ENCODE results near the gene CASKIN1. TPM values are rescaled to one million over a fixed set of nuclear protein-coding genes. Genes with fewer than 3 reads are reported as not detected.
A peak's percentile ranks its signal among the peaks of the same experiment; 100 is the strongest.

Gene CASKIN1
- total RNA-seq, 2 experiments from 2014 or later, result 0.05 to 0.63 TPM

DNA sequence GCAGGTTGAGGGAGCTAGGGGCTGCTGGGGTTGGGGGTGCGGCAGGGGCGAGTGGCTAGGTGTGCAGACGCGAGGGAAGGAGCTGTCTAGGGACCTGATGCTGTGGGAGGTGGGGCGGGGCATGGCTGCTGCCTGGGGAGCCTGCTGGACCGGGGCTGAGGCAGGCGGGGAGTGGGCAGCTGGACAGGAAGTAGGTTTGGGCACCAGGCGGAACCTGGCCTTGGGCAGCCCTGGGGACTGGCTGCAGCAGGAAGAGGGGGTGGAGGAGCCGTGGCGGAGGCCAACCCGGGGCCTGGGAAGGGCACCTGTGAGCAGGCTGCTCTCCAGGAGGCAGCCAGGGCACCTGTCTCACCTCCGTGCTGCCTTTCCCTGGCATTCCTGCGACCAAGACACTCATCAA, 34.0 kb upstream of the CASKIN1 start:
- Mint-ChIP-seq H3K36me3 (ENCODE audit: low read depth) (peaks cover 18% of the 10 kb centered on the region), H3K27ac (no peak overlapping the region), H3K9me3 (ENCODE audit: insufficient read depth) (no peaks in the 10 kb centered on the region), H3K27me3 (ENCODE audit: low read depth) (no peaks in the 10 kb centered on the region), H3K4me1 (ENCODE audit: low read depth) (peaks cover 10% of the 10 kb centered on the region), H3K4me3 (no peak overlapping the region)
- CTCF ChIA-PET, result no interaction called here
- ATAC-seq (no peak), DNase-seq (no peak)
- POLR2A ChIA-PET, result no interaction called here

DNA sequence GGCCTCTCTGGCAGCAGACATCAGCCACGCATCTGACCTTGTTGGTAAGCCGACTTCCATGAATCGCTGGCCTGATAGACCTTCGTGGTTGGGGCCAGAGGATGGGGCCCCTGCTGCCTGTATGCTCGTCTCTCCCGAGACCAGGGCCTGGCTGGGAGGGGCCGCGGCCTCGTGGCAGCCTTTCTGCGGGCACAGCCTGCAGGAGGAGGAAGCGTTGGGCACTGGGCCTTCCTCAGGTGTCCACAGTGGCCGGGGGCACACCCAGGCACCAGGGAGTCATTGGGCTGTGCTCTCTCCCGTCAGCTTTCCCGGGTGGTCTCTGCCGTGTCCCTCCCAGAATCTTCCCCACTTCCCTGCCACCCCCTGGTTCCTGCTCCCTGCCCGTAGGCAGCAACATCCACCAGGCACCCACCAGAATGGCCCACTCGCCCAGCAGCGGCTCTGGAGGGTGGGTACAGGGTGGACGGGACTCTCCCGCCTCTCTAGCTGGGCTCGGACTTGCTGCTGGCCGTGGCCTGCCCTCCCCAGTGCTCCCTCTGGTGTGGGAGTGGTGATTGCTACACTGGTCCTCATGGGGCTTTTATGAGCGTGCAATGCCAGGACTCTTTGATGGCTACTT, 33.3 kb upstream of the CASKIN1 start:
- ChIA-PET CTCF (no interaction called here), POLR2A (no interaction called here)
- Mint-ChIP-seq H3K4me3 (no peak overlapping the region), H3K9me3 (ENCODE audit: insufficient read depth) (no peaks in the 10 kb centered on the region), H3K27ac (no peak overlapping the region), H3K27me3 (ENCODE audit: low read depth) (no peaks in the 10 kb centered on the region), H3K4me1 (ENCODE audit: low read depth) (peaks cover 14% of the 10 kb centered on the region), H3K36me3 (ENCODE audit: low read depth) (peaks cover 12% of the 10 kb centered on the region)
- DNase-seq (no peak), ATAC-seq (no peak)

DNA sequence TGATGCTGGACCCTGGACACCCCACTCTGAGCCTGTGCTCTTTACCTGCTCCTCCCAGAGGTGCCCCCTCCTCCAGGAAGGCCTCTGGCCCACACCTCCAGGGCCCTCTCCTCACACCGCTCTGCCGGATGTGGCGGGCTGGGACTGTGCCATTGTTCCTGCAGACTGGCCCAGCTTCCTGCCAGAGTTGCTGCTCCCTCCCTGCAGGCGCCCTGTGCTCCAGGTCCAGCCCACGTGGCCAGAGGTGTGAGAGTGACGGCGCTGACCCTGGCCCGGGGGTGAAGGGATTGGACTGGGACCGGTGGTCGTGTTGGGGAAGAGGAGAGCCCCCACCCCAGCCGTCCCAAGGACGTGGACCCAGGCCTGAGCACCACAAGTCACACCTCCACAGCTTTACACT, 32.7 kb upstream of the CASKIN1 start:
- H3K36me3 Mint-ChIP-seq (ENCODE audit: low read depth), result peaks cover 7% of the 10 kb centered on the region

DNA sequence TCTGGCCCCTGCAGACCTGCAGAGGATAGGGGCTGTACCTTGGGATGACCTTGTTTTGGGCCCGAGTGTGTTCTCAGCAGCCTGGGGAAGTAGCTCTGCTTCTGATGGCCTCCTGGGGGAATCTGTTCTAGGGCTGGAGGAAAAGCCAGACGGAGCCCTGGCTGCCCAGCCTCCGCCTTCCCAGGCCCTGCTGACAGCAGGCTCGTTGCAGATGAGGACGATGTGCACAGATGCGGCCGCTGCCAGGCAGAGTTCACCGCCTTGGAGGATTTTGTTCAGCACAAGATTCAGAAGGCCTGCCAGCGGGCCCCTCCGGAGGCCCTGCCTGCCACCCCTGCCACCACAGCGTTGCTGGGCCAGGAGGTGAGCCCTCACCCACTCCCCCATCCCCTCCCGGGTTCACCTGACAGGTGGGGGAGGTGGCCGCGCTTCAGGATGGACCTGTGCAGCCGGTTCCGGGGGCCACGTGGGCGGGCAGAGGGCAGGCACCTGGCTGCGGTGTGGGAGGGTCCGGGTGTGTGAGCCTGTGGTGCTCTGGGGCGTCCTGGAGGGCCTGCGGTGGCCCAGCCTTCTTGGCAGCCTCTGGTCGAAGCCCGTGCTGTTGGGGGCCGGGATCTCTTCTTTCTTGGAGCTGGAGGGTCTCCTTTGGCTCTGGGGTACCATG, 31.9 kb upstream of the CASKIN1 start:
- no peak overlapping the region for H3K27ac Mint-ChIP-seq

More for the DNA sequence above, 32.7 kb upstream of the CASKIN1 start:
- no peaks in the 10 kb centered on the region for H3K27me3 Mint-ChIP-seq (ENCODE audit: low read depth)
- H3K4me3 Mint-ChIP-seq, result no peak overlapping the region
- CTCF ChIA-PET, result no interaction called here
- H3K27ac Mint-ChIP-seq, result no peak overlapping the region
- POLR2A ChIA-PET, result no interaction called here
- peaks cover 20% of the 10 kb centered on the region for H3K4me1 Mint-ChIP-seq (ENCODE audit: low read depth)
- ATAC-seq (no peak), DNase-seq (no peak)
- H3K9me3 Mint-ChIP-seq (ENCODE audit: insufficient read depth), result no peaks in the 10 kb centered on the region

DNA sequence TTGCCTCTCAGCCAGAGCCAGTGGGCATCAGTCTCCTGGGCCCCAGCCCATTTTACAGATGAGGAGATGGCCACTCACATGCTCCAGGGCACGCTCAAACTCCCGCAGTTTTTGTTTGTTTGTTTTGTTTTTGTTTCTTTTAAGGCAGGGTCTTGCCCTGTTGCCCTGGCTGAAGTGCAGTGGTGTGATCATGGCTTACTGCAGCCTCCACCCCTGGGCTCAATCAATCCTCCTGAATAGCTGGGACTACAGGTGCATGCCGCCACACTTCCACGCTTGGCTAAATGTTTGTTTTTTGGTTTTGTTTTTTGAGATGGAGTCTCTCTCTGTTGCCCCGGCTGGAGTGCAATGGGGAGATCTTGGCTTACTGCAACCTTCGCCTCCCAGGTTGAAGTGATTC, 30.5 kb upstream of the CASKIN1 start:
- POLR2A ChIA-PET, result no interaction called here
- Mint-ChIP-seq H3K9me3 (ENCODE audit: insufficient read depth) (no peaks in the 10 kb centered on the region), H3K27me3 (ENCODE audit: low read depth) (no peaks in the 10 kb centered on the region), H3K27ac (no peak overlapping the region), H3K36me3 (ENCODE audit: low read depth) (peaks cover 4% of the 10 kb centered on the region), H3K4me1 (ENCODE audit: low read depth) (peaks cover 21% of the 10 kb centered on the region), H3K4me3 (no peak overlapping the region)
- no peak for DNase-seq
- CTCF ChIA-PET, result no interaction called here
- no peak for ATAC-seq

More for the DNA sequence above, 31.9 kb upstream of the CASKIN1 start:
- H3K36me3 Mint-ChIP-seq (ENCODE audit: low read depth), result peaks cover 4% of the 10 kb centered on the region
- ATAC-seq (no peak), DNase-seq (no peak)
- no peaks in the 10 kb centered on the region for H3K9me3 Mint-ChIP-seq (ENCODE audit: insufficient read depth)
- no peak overlapping the region for H3K4me3 Mint-ChIP-seq
- no peaks in the 10 kb centered on the region for H3K27me3 Mint-ChIP-seq (ENCODE audit: low read depth)
- ChIA-PET CTCF (no interaction called here), POLR2A (no interaction called here)
- peaks cover 21% of the 10 kb centered on the region for H3K4me1 Mint-ChIP-seq (ENCODE audit: low read depth)

DNA sequence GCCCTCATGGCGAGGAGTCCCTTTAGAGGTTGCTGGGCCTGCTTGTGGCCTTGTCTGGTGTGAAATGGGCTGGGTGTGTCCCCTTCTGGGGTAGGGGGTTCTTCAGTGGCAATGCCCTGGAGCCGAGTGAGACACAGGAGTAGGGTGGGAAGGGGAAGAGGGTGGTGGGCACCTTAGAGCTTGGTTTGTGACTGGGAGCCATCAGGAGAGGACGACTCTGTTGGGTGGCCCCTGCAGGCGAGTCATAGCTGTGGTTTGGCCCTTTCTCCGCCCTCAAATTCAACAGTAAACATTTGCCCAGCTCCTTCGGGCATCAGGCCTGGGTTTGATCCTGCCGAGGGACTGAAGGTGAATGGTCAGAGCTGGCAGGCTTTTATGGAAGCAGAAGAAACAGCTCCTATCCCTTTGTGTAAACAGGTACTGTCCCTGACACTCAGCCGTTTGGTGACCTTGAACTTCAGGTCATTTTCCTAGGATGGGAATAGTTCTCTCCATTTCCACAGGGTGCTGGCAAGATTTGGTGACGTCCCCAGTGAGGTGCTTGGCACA, 29.9 kb upstream of the CASKIN1 start:
- Mint-ChIP-seq H3K27ac (peak overlapping the region; percentile 16), H3K27me3 (ENCODE audit: low read depth) (no peaks in the 10 kb centered on the region), H3K36me3 (ENCODE audit: low read depth) (peaks cover 4% of the 10 kb centered on the region), H3K9me3 (ENCODE audit: insufficient read depth) (no peaks in the 10 kb centered on the region), H3K4me1 (ENCODE audit: low read depth) (peaks cover 21% of the 10 kb centered on the region), H3K4me3 (no peak overlapping the region)
- no peak for ATAC-seq
- no peak for DNase-seq
- POLR2A ChIA-PET, result no interaction called here
- CTCF ChIA-PET, result no interaction called here

DNA sequence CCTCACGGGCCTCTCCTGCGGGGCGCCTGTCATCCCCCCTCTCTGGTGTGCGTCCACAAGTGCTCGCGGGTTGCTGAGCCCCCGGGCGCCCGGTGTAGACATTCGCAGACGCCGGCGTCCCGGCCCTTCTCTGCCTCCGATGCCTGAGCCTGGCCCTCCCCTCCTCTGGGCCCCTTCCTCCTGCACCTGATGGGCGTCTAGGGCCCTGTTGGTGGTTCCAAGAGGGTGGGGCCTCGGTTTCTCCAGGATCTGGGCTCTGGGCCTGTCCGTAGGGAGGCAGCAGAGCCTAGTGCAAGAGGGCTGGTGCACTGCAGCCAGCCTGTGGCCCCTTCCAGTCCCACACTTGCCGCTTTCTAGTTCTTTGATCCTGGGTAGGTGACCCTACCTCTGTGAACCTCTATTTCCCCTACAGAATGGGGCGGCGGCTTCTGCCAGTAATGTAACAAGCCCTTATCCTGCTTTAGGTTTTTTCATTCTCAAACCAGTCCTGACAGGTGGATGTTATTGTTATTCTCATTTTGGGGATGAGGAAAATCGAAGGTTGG, 27.6 kb upstream of the CASKIN1 start:
- Mint-ChIP-seq H3K27ac (peak overlapping the region; percentile 70), H3K4me3 (peak overlapping the region; percentile 82), H3K9me3 (ENCODE audit: insufficient read depth) (no peaks in the 10 kb centered on the region), H3K36me3 (ENCODE audit: low read depth) (peaks cover 4% of the 10 kb centered on the region), H3K27me3 (ENCODE audit: low read depth) (no peaks in the 10 kb centered on the region), H3K4me1 (ENCODE audit: low read depth) (peaks cover 19% of the 10 kb centered on the region)
- POLR2A ChIA-PET, result interaction anchor here (0.5 to 0.8 kb wide), 3 partner anchors 28 to 291 kb away, joined by 3 read pairs; partner anchors contain the start of gene ECI1
- CTCF ChIA-PET, result interaction anchor here (1.4 kb wide), 1 partner anchor 27 kb away, joined by 4 read pairs; the partner anchor contains the start of gene ECI1
- peak; percentile 39 for ATAC-seq
- peak; percentile 42 for DNase-seq

DNA sequence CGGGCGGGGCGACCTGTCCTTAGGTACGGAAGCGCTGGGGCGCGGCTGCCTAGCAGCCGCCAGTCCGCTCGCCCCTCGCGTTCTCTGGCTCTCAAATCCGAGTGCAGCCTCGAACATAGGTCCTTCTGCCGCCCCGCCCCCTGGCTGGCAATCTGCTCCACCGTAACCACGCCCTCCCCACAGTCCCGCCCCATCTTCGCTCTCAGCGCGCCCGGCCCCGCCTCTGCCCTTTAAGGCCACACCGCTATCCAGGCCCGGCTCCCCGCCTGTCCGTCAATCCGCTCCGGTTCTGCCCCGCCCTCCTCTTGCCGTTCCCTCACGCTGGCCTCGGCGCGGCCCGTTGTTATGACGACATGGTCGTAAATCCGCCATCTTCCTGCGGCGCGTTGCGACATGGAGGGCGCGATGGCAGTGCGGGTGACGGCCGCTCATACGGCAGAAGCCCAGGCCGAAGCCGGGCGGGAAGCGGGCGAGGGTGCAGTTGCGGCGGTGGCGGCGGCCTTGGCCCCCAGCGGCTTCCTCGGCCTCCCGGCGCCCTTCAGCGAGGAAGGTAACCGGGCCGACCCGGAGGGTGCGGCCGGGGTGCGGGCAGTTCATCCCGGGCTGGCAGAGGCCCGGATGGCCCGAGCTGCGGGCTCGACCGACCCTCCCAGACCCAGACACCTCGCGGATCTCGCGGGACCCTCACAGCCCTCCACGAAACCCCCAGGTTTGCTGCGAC, 27.0 kb upstream of the CASKIN1 start, which contains the start of gene E4F1:
Gene E4F1, plus strand, starts transcription at position 371 of the 721 bp plus-strand sequence. Its CDS starts 23 bp downstream, at position 394.
- CTCF ChIA-PET, result interaction anchor here (0.6 to 1.4 kb wide), 2 partner anchors 28 to 29 kb away, joined by 3 to 4 read pairs; partner anchors contain the start of gene ECI1

DNA sequence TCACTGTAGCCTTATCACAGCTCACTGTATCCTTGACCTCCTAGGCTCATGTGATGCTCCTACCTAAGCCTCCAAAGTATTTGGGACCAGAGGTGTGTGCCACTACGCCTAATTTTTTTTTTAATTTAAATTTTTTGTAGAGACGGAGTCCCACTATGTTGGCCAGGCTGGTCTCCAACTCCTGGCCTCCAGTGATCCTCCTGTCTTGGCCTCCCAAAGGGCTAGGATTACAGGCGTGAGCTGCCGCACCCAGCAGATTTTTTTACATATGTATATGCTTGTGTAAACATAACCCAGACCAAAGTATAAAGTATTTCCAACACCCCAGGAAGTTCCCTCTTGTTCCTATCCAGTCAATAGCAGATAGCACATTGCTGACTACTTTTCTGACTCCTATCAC, 19.9 kb upstream of the CASKIN1 start:
- no peaks in the 10 kb centered on the region for H3K9me3 Mint-ChIP-seq (ENCODE audit: insufficient read depth)
- ChIA-PET POLR2A (no interaction called here), CTCF (interaction anchor here (1.2 kb wide), 1 partner anchor 76 kb away, joined by 6 read pairs; no protein-coding TSS in a partner anchor)
- H3K27ac Mint-ChIP-seq, result peak overlapping the region; percentile 55
- H3K27me3 Mint-ChIP-seq (ENCODE audit: low read depth), result no peaks in the 10 kb centered on the region
- H3K4me1 Mint-ChIP-seq (ENCODE audit: low read depth), result peaks cover 24% of the 10 kb centered on the region
- peak overlapping the region; percentile 85 for H3K4me3 Mint-ChIP-seq
- no peak for ATAC-seq
- H3K36me3 Mint-ChIP-seq (ENCODE audit: low read depth), result peaks cover 16% of the 10 kb centered on the region
- DNase-seq, result no peak

More for the DNA sequence above, 27.0 kb upstream of the CASKIN1 start, which contains the start of gene E4F1:
- Mint-ChIP-seq H3K9me3 (ENCODE audit: insufficient read depth) (no peaks in the 10 kb centered on the region), H3K27ac (peak within 1 kb of the TSS; percentile 82), H3K4me1 (ENCODE audit: low read depth) (peaks cover 19% of the 10 kb centered on the region), H3K36me3 (ENCODE audit: low read depth) (peaks cover 4% of the 10 kb centered on the region), H3K4me3 (peak within 1 kb of the TSS; percentile 82), H3K27me3 (ENCODE audit: low read depth) (no peaks in the 10 kb centered on the region)
- POLR2A ChIA-PET, result interaction anchor here (0.5 to 0.8 kb wide), 3 partner anchors 28 to 1500 kb away, joined by 3 to 4 read pairs (median 3); partner anchors contain the start of gene ECI1
- peak; percentile 98 for ATAC-seq
- peak; percentile 100 for DNase-seq

DNA sequence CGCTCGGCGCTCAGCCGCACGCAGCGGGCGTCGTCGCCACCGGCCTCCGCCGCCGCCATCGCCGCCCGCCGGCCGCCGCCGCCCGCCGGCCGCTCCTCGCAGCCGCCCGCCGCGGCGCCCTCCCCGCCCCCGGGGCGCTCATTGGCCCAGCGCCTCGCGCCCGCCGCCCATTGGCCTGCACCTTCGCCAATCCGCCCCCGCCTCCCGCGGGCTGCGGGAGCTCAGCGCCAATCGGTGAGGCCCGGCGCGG, 18.2 kb upstream of the CASKIN1 start, which contains the start of gene PGP:
Gene PGP, minus strand, starts transcription at position 122 of the 250 bp plus-strand sequence. Its CDS starts 63 bp downstream, at position 59.
- ATAC-seq, result peak; percentile 97

More for the DNA sequence above, 18.2 kb upstream of the CASKIN1 start, which contains the start of gene PGP:
- Mint-ChIP-seq H3K9me3 (ENCODE audit: insufficient read depth) (no peaks in the 10 kb centered on the region), H3K4me3 (peak within 1 kb of the TSS; percentile 85), H3K27ac (peak within 1 kb of the TSS; percentile 93), H3K27me3 (ENCODE audit: low read depth) (no peaks in the 10 kb centered on the region), H3K36me3 (ENCODE audit: low read depth) (peaks cover 18% of the 10 kb centered on the region), H3K4me1 (ENCODE audit: low read depth) (peaks cover 24% of the 10 kb centered on the region)
- POLR2A ChIA-PET, result interaction anchor here (0.6 to 1.8 kb wide), 7 partner anchors 9 to 537 kb away, joined by 3 to 7 read pairs (median 3); no protein-coding TSS in a partner anchor
- CTCF ChIA-PET, result interaction anchor here (1.0 to 1.6 kb wide), 3 partner anchors 9 to 60 kb away, joined by 5 to 6 read pairs (median 6); partner anchors contain the start of genes MLST8 and TRAF7
- no peak for DNase-seq

Measured in activated CD8-positive, alpha-beta T cell treated with anti-CD3 and anti-CD28 coated beads, Interleukin-2, amount 10 ng/mL, durations not matched to agents 7 days and 5 days (primary cell).